Mammary epithelial cell (primary cell): ENCODE data around the gene NOBOX.

Experiments
- CTCF ChIP-seq, 2 donors: IDR thresholded peaks in 1 of 2; conservative IDR thresholded peaks in 1 of 2; 2 replicates each; pipeline ENCODE4 v1.5.1; 2011 to 2012; ENCODE audit warnings: inconsistent platforms in 2 of 2, low read length in 2 of 2, mild to moderate bottlenecking in 2 of 2, control low read depth in 1 of 2, low read depth in 1 of 2; ENCODE audit not compliant: insufficient read depth in 1 of 2; ENCODE audit errors: extremely low read depth in 1 of 2
- EZH2 ChIP-seq: IDR thresholded peaks from 2 replicates; pipeline ENCODE4 v1.6.1; 2012; ENCODE audit warnings: low read length, inconsistent platforms, borderline replicate concordance

- TF ChIP-seq CTCF (conservative IDR thresholded peaks at IDR 0.05 in 1 of 2, IDR thresholded peaks at IDR 0.05 in 1 of 2; ENCODE audit: extremely low read depth in 1 of 2, insufficient read depth in 1 of 2, low read depth in 1 of 2, low read length in 2 of 2), result no peak
- TF ChIP-seq EZH2, result no peak
These were observed 12.4 kb upstream of the NOBOX start for GRCh38 chr7:144415858-144416257.
